Measurements from ENCODE around the gene PIRT.

DNA sequence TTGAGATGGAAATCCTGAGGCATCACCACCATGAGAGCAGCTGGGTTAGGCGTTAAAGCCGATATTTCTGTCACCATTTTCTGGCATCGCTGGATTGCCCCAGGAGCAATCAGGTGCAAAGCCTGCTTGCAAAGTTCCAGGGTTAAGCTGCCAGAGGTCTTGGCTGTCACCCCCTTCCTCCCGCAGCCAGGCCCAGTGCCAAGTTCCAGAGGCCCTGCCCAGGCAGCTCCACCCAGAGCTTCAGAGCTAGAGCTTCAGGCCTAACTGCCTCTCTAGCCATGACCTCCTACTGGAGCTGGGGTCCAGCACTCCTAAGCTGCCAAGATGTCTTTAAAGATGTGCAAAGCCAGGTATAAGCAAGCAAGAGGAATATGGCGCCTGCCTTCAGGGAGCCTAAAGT, 25.2 kb downstream of the PIRT start:
- TF ChIP-seq, protein P1, sequence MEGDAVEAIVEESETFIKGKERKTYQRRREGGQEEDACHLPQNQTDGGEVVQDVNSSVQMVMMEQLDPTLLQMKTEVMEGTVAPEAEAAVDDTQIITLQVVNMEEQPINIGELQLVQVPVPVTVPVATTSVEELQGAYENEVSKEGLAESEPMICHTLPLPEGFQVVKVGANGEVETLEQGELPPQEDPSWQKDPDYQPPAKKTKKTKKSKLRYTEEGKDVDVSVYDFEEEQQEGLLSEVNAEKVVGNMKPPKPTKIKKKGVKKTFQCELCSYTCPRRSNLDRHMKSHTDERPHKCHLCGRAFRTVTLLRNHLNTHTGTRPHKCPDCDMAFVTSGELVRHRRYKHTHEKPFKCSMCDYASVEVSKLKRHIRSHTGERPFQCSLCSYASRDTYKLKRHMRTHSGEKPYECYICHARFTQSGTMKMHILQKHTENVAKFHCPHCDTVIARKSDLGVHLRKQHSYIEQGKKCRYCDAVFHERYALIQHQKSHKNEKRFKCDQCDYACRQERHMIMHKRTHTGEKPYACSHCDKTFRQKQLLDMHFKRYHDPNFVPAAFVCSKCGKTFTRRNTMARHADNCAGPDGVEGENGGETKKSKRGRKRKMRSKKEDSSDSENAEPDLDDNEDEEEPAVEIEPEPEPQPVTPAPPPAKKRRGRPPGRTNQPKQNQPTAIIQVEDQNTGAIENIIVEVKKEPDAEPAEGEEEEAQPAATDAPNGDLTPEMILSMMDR (IDR thresholded peaks at IDR 0.05; ENCODE audit: low read length), result no peak
- no peak for TF ChIP-seq EZH2 (IDR thresholded peaks at IDR 0.05; ENCODE audit: borderline replicate concordance, low read length)
